ENCODE data around the gene PVALB.

GRCh38 chr22:36807627-36808026, 9.2 kb downstream of the PVALB start:
- no peak for TF ChIP-seq CTCF (IDR thresholded peaks at IDR 0.05)
- TF ChIP-seq POLR2A (IDR thresholded peaks at IDR 0.05): no peak
